T-helper 2 cell treated with Interferon-gamma antibody and Interleukin-4, amounts not matched to agents 100 ng/mL and 5 ng/mL, for 36 hours (primary cell): ENCODE measurements around the gene MAFB. TPM values are rescaled to one million over a fixed set of nuclear protein-coding genes. Genes with fewer than 3 reads are reported as not detected.

ENCODE experiments used
- intact Hi-C: fragments of 100-400 bp; cut with micrococcal nuclease; formaldehyde crosslinking; loops from one replicate; pipeline ENCODE4 v1.15.1; 2023
- total RNA-seq: library from RNA; stranded (reverse); gene quantifications from 2 replicates; pipeline ENCODE4 v1.2.3, GENCODE V29; 2022

The MAFB gene
- total RNA-seq, 1 donor from 2014 or later, result 0.18 TPM

GRCh38 chr20:40659567-40659966 is 29.5 kb downstream of the MAFB start:
- intact Hi-C loops, result no loop called here

- intact Hi-C loops, result no loop called here
Measured at GRCh38 chr20:40658509-40658908, 30.5 kb downstream of the MAFB start.

GRCh38 chr20:40657526-40657925 is 31.5 kb downstream of the MAFB start:
- intact Hi-C loops, result no loop called here

- intact Hi-C loops, result no loop called here
Measured at GRCh38 chr20:40655451-40655850, 33.6 kb downstream of the MAFB start.

GRCh38 chr20:40654876-40655275 is 34.2 kb downstream of the MAFB start:
- intact Hi-C loops, result no loop called here

- intact Hi-C loops, result no loop called here
Measured at GRCh38 chr20:40652441-40652987, 36.5 kb downstream of the MAFB start.

GRCh38 chr20:40651151-40651550 is 37.9 kb downstream of the MAFB start:
- intact Hi-C loops, result no loop called here

GRCh38 chr20:40650707-40651106 is 38.3 kb downstream of the MAFB start:
- intact Hi-C loops, result no loop called here

GRCh38 chr20:40648210-40649072 is 40.6 kb downstream of the MAFB start:
- intact Hi-C loops, result no loop called here

- intact Hi-C loops, result no loop called here
Measured at GRCh38 chr20:40646813-40647212, 42.2 kb downstream of the MAFB start.

GRCh38 chr20:40646361-40646760 is 42.7 kb downstream of the MAFB start:
- intact Hi-C loops, result no loop called here

- intact Hi-C loops, result no loop called here
Measured at GRCh38 chr20:40644863-40645262, 44.2 kb downstream of the MAFB start.

GRCh38 chr20:40643891-40644290 is 45.1 kb downstream of the MAFB start:
- intact Hi-C loops, result no loop called here

- intact Hi-C loops, result no loop called here
Measured at GRCh38 chr20:40641809-40642208, 47.2 kb downstream of the MAFB start.

GRCh38 chr20:40641202-40641601 is 47.8 kb downstream of the MAFB start:
- intact Hi-C loops, result no loop called here

GRCh38 chr20:40640667-40641066 is 48.4 kb downstream of the MAFB start:
- intact Hi-C loops, result no loop called here

GRCh38 chr20:40639676-40640355 is 49.2 kb downstream of the MAFB start:
- intact Hi-C loops, result no loop called here

- intact Hi-C loops, result no loop called here
Measured at GRCh38 chr20:40639132-40639531, 49.9 kb downstream of the MAFB start.

GRCh38 chr20:40638414-40638813 is 50.6 kb downstream of the MAFB start:
- intact Hi-C loops, result no loop called here

GRCh38 chr20:40637176-40637575 is 51.9 kb downstream of the MAFB start:
- intact Hi-C loops, result no loop called here

GRCh38 chr20:40636486-40636885 is 52.5 kb downstream of the MAFB start:
- intact Hi-C loops, result no loop called here

GRCh38 chr20:40635971-40636370 is 53.1 kb downstream of the MAFB start:
- intact Hi-C loops, result no loop called here
